GM19328 (cell line): Measurements from ENCODE around the gene TMEM203.

Experiments
- ATAC-seq: cut with Tn5 transposase; IDR thresholded peaks from one replicate; pipeline ENCODE4 v1.9.1; 2021; ENCODE audit warnings: mild to moderate bottlenecking, moderate library complexity; ENCODE audit not compliant: unreplicated experiment

The TMEM203 gene

GRCh38 chr9:137219757-137220316 is 14.4 kb upstream of the TMEM203 start:
- ATAC-seq = no peak

GRCh38 chr9:137218754-137219271 is 13.4 kb upstream of the TMEM203 start:
- no peak for ATAC-seq

- no peak for ATAC-seq
Observed at GRCh38 chr9:137218212-137218753, 12.8 kb upstream of the TMEM203 start.

- ATAC-seq = no peak
Observed at GRCh38 chr9:137217276-137218211, 12.1 kb upstream of the TMEM203 start.

GRCh38 chr9:137216188-137216965 is 10.9 kb upstream of the TMEM203 start:
- no peak for ATAC-seq

GRCh38 chr9:137215196-137215986 is 9.9 kb upstream of the TMEM203 start:
- no peak for ATAC-seq

GRCh38 chr9:137214620-137215019 is 9.2 kb upstream of the TMEM203 start:
- ATAC-seq = no peak

- ATAC-seq = no peak
Observed at GRCh38 chr9:137213160-137214060, 8.0 kb upstream of the TMEM203 start.

- ATAC-seq = no peak
Observed at GRCh38 chr9:137212520-137212919, 7.1 kb upstream of the TMEM203 start.

- no peak for ATAC-seq
Observed at GRCh38 chr9:137211532-137211931, 6.1 kb upstream of the TMEM203 start.

GRCh38 chr9:137206602-137207001 is 1.2 kb upstream of the TMEM203 start:
- no peak for ATAC-seq

- ATAC-seq = no peak
Observed at GRCh38 chr9:137204731-137205125, 720 bp downstream of the TMEM203 start.

- ATAC-seq = no peak
Observed at GRCh38 chr9:137202966-137203365, 2.5 kb downstream of the TMEM203 start.

- peak; percentile 13 for ATAC-seq
Observed at GRCh38 chr9:137201205-137201868, 4.1 kb downstream of the TMEM203 start.

- peak; percentile 80 for ATAC-seq
Observed at GRCh38 chr9:137200311-137201204, 4.9 kb downstream of the TMEM203 start, which contains the start of gene TPRN. Gene TPRN, minus strand, starts transcription at chr9:137200741. Its CDS starts 30 bp downstream, at chr9:137200711.

- ATAC-seq = no peak
Observed at GRCh38 chr9:137199411-137200121, 5.9 kb downstream of the TMEM203 start.

GRCh38 chr9:137198902-137199283 is 6.6 kb downstream of the TMEM203 start:
- no peak for ATAC-seq
